Activated CD8-positive, alpha-beta memory T cell treated with anti-CD3 and anti-CD28 coated beads, Interleukin-2, amount 50 U/mL, for 1 hour (primary cell): Measurements from ENCODE around the gene INCENP.
"Not testable (repeated sequence)": the region's sequence is repeated elsewhere in the genome, so short reads cannot be mapped to it uniquely, and the experiment has no call there.

Experiments used
- DNase-seq: peaks from one replicate; pipeline ENCODE4 v3.0.0-alpha.2; 2020; ENCODE audit errors: extremely low read depth

INCENP gene

GRCh38 chr11:62171261-62171723, 47.5 kb downstream of the INCENP start:
- DNase-seq = peak; percentile 20

- no peak for DNase-seq
These were observed 48.5 kb downstream of the INCENP start for GRCh38 chr11:62172294-62172693.

GRCh38 chr11:62176766-62177165, 53.0 kb downstream of the INCENP start:
- DNase-seq = no peak

GRCh38 chr11:62179995-62180394, 56.2 kb downstream of the INCENP start:
- DNase-seq = no peak

GRCh38 chr11:62181097-62181496, 57.3 kb downstream of the INCENP start:
- no peak for DNase-seq

GRCh38 chr11:62182147-62182891, 58.5 kb downstream of the INCENP start:
- no peak for DNase-seq

- DNase-seq = no peak
These were observed 62.4 kb downstream of the INCENP start for GRCh38 chr11:62186195-62186594.

- no peak for DNase-seq
These were observed 66.2 kb downstream of the INCENP start, which contains the start of gene SCGB1D1 for GRCh38 chr11:62190011-62190410. Gene SCGB1D1, plus strand, starts transcription at chr11:62190216. Its CDS starts 69 bp downstream, at chr11:62190285.

GRCh38 chr11:62193952-62194351, 70.1 kb downstream of the INCENP start:
- no peak for DNase-seq

- not testable (repeated sequence) for DNase-seq
These were observed 71.2 kb downstream of the INCENP start for GRCh38 chr11:62195010-62195409.

GRCh38 chr11:62195945-62196344, 72.1 kb downstream of the INCENP start:
- no peak for DNase-seq

GRCh38 chr11:62197400-62197799, 73.6 kb downstream of the INCENP start:
- DNase-seq = not testable (repeated sequence)

GRCh38 chr11:62201376-62201775, 77.6 kb downstream of the INCENP start:
- no peak for DNase-seq
